Trophoblast cell (in vitro differentiated cells and primary cell): ENCODE measurements around the gene CRYBG1.

Experiments used
- DNase-seq, 2 donors: peaks; one replicate each; pipeline ENCODE4 v3.0.0-alpha.2; 2016
- H2AFZ ChIP-seq: 2 replicates; pipeline ENCODE4 v1.6.1; 2013; ENCODE audit warnings: low read length, moderate library complexity, mild to moderate bottlenecking; ENCODE audit not compliant: insufficient read depth, poor library complexity
- H2AK5ac ChIP-seq: 2 replicates; pipeline ENCODE4 v1.6.1; 2013; ENCODE audit warnings: mild to moderate bottlenecking, low read length
- H2BK120ac ChIP-seq: 2 replicates; pipeline ENCODE4 v1.6.1; 2013; ENCODE audit warnings: low read length, mild to moderate bottlenecking, moderate library complexity; ENCODE audit not compliant: insufficient read depth, poor library complexity
- H2BK12ac ChIP-seq: 2 replicates; pipeline ENCODE4 v1.6.1; 2013; ENCODE audit warnings: mild to moderate bottlenecking, low read length, moderate library complexity
- H2BK5ac ChIP-seq: 2 replicates; pipeline ENCODE4 v1.6.1; 2013; ENCODE audit warnings: low read length, low read depth, moderate library complexity, mild to moderate bottlenecking; ENCODE audit not compliant: poor library complexity
- H3K14ac ChIP-seq: 2 replicates; pipeline ENCODE4 v1.6.1; 2013; ENCODE audit warnings: mild to moderate bottlenecking, low read length
- H3K18ac ChIP-seq: 2 replicates; pipeline ENCODE4 v1.6.1; 2013; ENCODE audit warnings: mild to moderate bottlenecking, low read length
- H3K23ac ChIP-seq: 2 replicates; pipeline ENCODE4 v1.6.1; 2013; ENCODE audit warnings: low read length
- H3K27ac ChIP-seq: 2 replicates; pipeline ENCODE4 v1.5.1; 2013; ENCODE audit warnings: low read depth, mild to moderate bottlenecking, inconsistent platforms, low read length, moderate library complexity
- H3K27me3 ChIP-seq: 2 replicates; pipeline ENCODE4 v1.6.1; 2013; ENCODE audit warnings: inconsistent platforms, mild to moderate bottlenecking, low read length, moderate library complexity; ENCODE audit not compliant: insufficient read depth
- H3K36me3 ChIP-seq, 2 experiments: 1 replicate in 1 of 2; 2 replicates in 1 of 2; pipeline ENCODE4 v1.6.1; 2013; ENCODE audit warnings: low read length in 2 of 2, mild to moderate bottlenecking in 2 of 2, moderate library complexity in 1 of 2; ENCODE audit not compliant: insufficient read depth in 2 of 2, control insufficient read depth in 1 of 2
- H3K4ac ChIP-seq: 2 replicates; pipeline ENCODE4 v1.6.1; 2013; ENCODE audit warnings: low read depth, mild to moderate bottlenecking, low read length, moderate library complexity
- H3K4me1 ChIP-seq, 2 experiments: 1 replicate in 1 of 2; 2 replicates in 1 of 2; pipeline ENCODE4 v1.6.1; 2013; ENCODE audit warnings: low read length in 2 of 2, mild to moderate bottlenecking in 2 of 2, moderate library complexity in 1 of 2; ENCODE audit not compliant: insufficient read depth in 2 of 2, control insufficient read depth in 1 of 2
- H3K4me2 ChIP-seq: 2 replicates; pipeline ENCODE4 v1.6.1; 2013; ENCODE audit warnings: inconsistent platforms, mild to moderate bottlenecking, low read length, moderate library complexity
- H3K4me3 ChIP-seq: 2 replicates; pipeline ENCODE4 v1.5.1; 2013; ENCODE audit warnings: mild to moderate bottlenecking, low read depth, low read length, inconsistent platforms
- H3K79me1 ChIP-seq: one replicate; pipeline ENCODE4 v1.6.1; 2013; ENCODE audit warnings: low read length
- H3K79me2 ChIP-seq: 2 replicates; pipeline ENCODE4 v1.6.1; 2013; ENCODE audit warnings: low read length, mild to moderate bottlenecking; ENCODE audit not compliant: control insufficient read depth, insufficient read depth, poor library complexity
- H3K9ac ChIP-seq: 2 replicates; pipeline ENCODE4 v1.6.1; 2013; ENCODE audit warnings: mild to moderate bottlenecking, low read length
- H3K9me3 ChIP-seq: 2 replicates; pipeline ENCODE4 v1.6.1; 2013; ENCODE audit warnings: low read depth, mild to moderate bottlenecking, control low read depth, inconsistent platforms, low read length; ENCODE audit not compliant: insufficient read depth
- H4K12ac ChIP-seq: 2 replicates; pipeline ENCODE4 v1.6.1; 2013; ENCODE audit warnings: low read depth, mild to moderate bottlenecking, low read length, moderate library complexity
- H4K8ac ChIP-seq: 2 replicates; pipeline ENCODE4 v1.6.1; 2013; ENCODE audit warnings: low read depth, mild to moderate bottlenecking, low read length, moderate library complexity
- H4K91ac ChIP-seq: one replicate; pipeline ENCODE4 v1.6.1; 2013; ENCODE audit warnings: low read depth, mild to moderate bottlenecking, low read length, moderate library complexity
- WGBS: extraction: QIAGEN DNeasy Blood & Tissue Kit; methylation state at CpG from one replicate; pipeline ENCODE4 v1.1.7; 2013; ENCODE audit warnings: missing lambda C conversion rate; ENCODE audit not compliant: insufficient read length, insufficient coverage; ENCODE audit errors: extremely low coverage; 5-methylcytosine and 5-hydroxymethylcytosine counted together

The CRYBG1 gene

DNA sequence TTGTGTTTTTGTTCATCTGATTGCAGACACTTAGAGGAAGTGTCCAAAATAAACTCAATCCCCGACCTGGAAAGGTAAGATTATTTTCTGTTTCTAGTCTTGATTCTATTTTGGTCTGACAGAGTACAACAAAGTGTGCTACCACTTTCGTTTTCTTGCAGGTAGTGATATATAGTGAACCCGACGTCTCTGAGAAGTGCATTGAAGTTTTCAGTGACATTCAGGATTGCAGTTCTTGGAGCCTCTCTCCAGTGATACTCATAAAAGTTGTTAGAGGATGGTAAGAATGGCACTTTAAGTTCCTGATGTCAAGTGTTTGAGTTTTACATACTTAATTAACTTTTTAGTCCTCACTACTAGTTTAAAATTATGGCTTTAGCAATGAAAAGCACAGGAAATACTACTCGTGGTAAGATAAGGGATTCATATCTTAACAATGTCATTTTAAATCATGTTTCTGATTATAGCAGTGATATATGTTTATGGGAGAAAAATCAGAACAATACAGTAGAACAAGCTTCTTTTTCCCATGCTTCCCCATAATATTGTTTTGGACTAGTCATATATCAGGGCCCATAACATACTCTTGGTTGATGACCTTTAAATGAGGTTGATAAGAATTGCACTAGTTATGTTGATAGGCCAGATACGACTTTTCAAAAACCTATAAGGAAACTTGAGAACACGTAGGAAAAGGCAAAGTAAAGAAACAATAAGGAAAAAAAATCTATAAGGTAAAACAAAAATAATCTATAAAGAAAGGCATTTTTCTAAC lies 164.8 kb downstream of the CRYBG1 start:
- no CpG with 5 or more reads among the region's 7 CpGs for WGBS

DNA sequence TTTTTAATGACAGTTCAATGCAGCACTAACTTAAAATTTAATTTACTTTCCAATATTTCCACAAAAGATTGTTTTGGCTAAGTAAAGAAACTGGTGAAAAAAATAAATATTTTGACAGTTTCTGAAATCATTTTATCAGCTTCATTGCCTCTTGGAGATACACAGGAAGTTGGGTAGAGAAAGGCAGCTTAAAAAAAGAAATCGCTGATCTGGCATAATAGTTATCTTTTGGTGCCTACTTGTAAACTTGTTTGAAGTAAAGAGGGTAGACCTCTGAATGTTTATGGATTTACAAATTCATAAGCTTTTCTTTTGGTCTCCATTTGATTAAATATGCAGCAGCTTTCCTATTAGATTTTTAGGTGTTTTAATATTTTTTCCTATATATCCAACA lies 165.4 kb downstream of the CRYBG1 start:
- no peak overlapping the region for H3K27ac ChIP-seq
- H3K9me3 ChIP-seq: no peaks in the 10 kb centered on the region
- H2AK5ac ChIP-seq: no peak overlapping the region
- H3K9ac ChIP-seq: no peak overlapping the region
- H3K4me2 ChIP-seq: no peak overlapping the region
- H2BK5ac ChIP-seq: no peak overlapping the region
- no peak overlapping the region for H4K91ac ChIP-seq
- no peaks in the 10 kb centered on the region for H3K79me1 ChIP-seq
- no peak overlapping the region for H4K8ac ChIP-seq
- DNase-seq: no peak
- H4K12ac ChIP-seq: no peak overlapping the region
- no peaks in the 10 kb centered on the region for H3K36me3 ChIP-seq
- H3K79me2 ChIP-seq: no peaks in the 10 kb centered on the region
- WGBS: no CpG with 5 or more reads among the region's 1 CpG
- no peak overlapping the region for H2BK12ac ChIP-seq
- no peak overlapping the region for H3K18ac ChIP-seq
- no peak overlapping the region for H3K4ac ChIP-seq
- H2BK120ac ChIP-seq: no peak overlapping the region
- no peak overlapping the region for H3K14ac ChIP-seq
- H3K4me3 ChIP-seq: no peak overlapping the region
- no peaks in the 10 kb centered on the region for H3K27me3 ChIP-seq
- no peak overlapping the region for H2AFZ ChIP-seq
- no peaks in the 10 kb centered on the region for H3K4me1 ChIP-seq
- H3K23ac ChIP-seq: no peak overlapping the region

More for the DNA sequence above, 164.8 kb downstream of the CRYBG1 start:
- no peak overlapping the region for H3K23ac ChIP-seq
- H3K4me2 ChIP-seq: no peak overlapping the region
- no peak overlapping the region for H2AK5ac ChIP-seq
- H3K4me1 ChIP-seq: no peaks in the 10 kb centered on the region
- H4K8ac ChIP-seq: no peak overlapping the region
- H3K9me3 ChIP-seq: no peaks in the 10 kb centered on the region
- no peak overlapping the region for H3K27ac ChIP-seq
- H4K12ac ChIP-seq: no peak overlapping the region
- H2BK12ac ChIP-seq: no peak overlapping the region
- H3K36me3 ChIP-seq: no peaks in the 10 kb centered on the region
- no peak overlapping the region for H3K18ac ChIP-seq
- no peak overlapping the region for H4K91ac ChIP-seq
- H2BK5ac ChIP-seq: no peak overlapping the region
- no peak overlapping the region for H3K9ac ChIP-seq
- H3K4ac ChIP-seq: no peak overlapping the region
- H2BK120ac ChIP-seq: no peak overlapping the region
- no peaks in the 10 kb centered on the region for H3K79me2 ChIP-seq
- no peak for DNase-seq
- H2AFZ ChIP-seq: no peak overlapping the region
- no peak overlapping the region for H3K14ac ChIP-seq
- H3K79me1 ChIP-seq: no peaks in the 10 kb centered on the region
- H3K27me3 ChIP-seq: no peaks in the 10 kb centered on the region
- H3K4me3 ChIP-seq: no peak overlapping the region

DNA sequence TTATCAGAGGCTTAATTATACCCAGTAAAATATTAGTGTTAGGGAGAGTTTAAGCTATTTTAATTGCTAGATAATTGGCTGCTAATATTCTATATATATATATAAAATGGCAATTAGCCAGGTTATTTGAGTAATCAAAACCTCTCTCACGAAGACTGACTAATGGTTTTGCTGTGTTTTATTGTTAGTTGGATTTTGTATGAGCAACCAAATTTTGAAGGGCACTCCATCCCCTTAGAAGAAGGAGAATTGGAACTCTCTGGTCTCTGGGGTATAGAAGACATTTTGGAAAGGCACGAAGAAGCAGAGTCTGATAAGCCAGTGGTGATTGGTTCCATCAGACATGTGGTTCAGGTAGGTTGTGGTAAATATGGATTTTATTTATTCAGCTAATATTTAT lies 166.6 kb downstream of the CRYBG1 start:
- H3K36me3 ChIP-seq: no peaks in the 10 kb centered on the region
- WGBS: no CpG with 5 or more reads among the region's 2 CpGs
- H3K79me1 ChIP-seq: no peaks in the 10 kb centered on the region
- no peak overlapping the region for H2AFZ ChIP-seq
- no peak overlapping the region for H3K14ac ChIP-seq
- no peak overlapping the region for H3K4me3 ChIP-seq
- H3K4ac ChIP-seq: no peak overlapping the region
- H2AK5ac ChIP-seq: no peak overlapping the region
- H3K9me3 ChIP-seq: no peaks in the 10 kb centered on the region
- no peak overlapping the region for H3K27ac ChIP-seq
- no peaks in the 10 kb centered on the region for H3K27me3 ChIP-seq
- DNase-seq: no peak
- no peak overlapping the region for H3K23ac ChIP-seq
- H2BK12ac ChIP-seq: no peak overlapping the region
- no peak overlapping the region for H4K8ac ChIP-seq
- H4K91ac ChIP-seq: no peak overlapping the region
- H2BK5ac ChIP-seq: no peak overlapping the region
- H3K4me1 ChIP-seq: no peaks in the 10 kb centered on the region
- no peak overlapping the region for H3K4me2 ChIP-seq
- H4K12ac ChIP-seq: no peak overlapping the region
- no peak overlapping the region for H3K18ac ChIP-seq
- no peaks in the 10 kb centered on the region for H3K79me2 ChIP-seq
- H2BK120ac ChIP-seq: no peak overlapping the region
- H3K9ac ChIP-seq: no peak overlapping the region

- Histone ChIP-seq H4K8ac (no peak overlapping the region), H3K27me3 (no peaks in the 10 kb centered on the region), H2BK5ac (no peak overlapping the region), H4K91ac (no peak overlapping the region), H2AFZ (no peak overlapping the region), H3K23ac (no peak overlapping the region), H3K4me2 (no peak overlapping the region), H3K79me1 (no peaks in the 10 kb centered on the region), H3K79me2 (no peaks in the 10 kb centered on the region), H3K36me3 (no peaks in the 10 kb centered on the region), H3K27ac (no peak overlapping the region), H3K18ac (no peak overlapping the region), H3K4ac (no peak overlapping the region), H2BK120ac (no peak overlapping the region), H4K12ac (no peak overlapping the region), H3K4me1 (peaks cover 0 to under 1% of the 10 kb centered on the region in 2 experiments), H2AK5ac (no peak overlapping the region), H3K9me3 (no peaks in the 10 kb centered on the region), H2BK12ac (no peak overlapping the region), H3K14ac (no peak overlapping the region), H3K4me3 (no peak overlapping the region), H3K9ac (no peak overlapping the region)
- no peak for DNase-seq
- no CpG with 5 or more reads among the region's 3 CpGs for WGBS
Observed at GRCh38 chr6:106527979-106528378, 167.5 kb downstream of the CRYBG1 start.
